Measurements from ENCODE around the gene DTNBP1.
"Not testable (repeated sequence)": the region's sequence is repeated elsewhere in the genome, so short reads cannot be mapped to it uniquely, and the experiment has no call there.

Gene DTNBP1

GRCh38 chr6:15666896-15667295 is 4.1 kb upstream of the DTNBP1 start:
- not testable (repeated sequence) for DNase-seq (ENCODE audit: low read depth)

- no peak for DNase-seq (ENCODE audit: low read depth)
Measured at GRCh38 chr6:15665237-15665636, 2.4 kb upstream of the DTNBP1 start.

- no peak for DNase-seq (ENCODE audit: low read depth)
Measured at GRCh38 chr6:15663130-15663871, 473 bp upstream of the DTNBP1 start.

- DNase-seq (ENCODE audit: low read depth) = no peak
Measured at GRCh38 chr6:15661853-15662325, 939 bp downstream of the DTNBP1 start.

GRCh38 chr6:15659181-15659580 is 3.6 kb downstream of the DTNBP1 start:
- DNase-seq (ENCODE audit: low read depth) = no peak

GRCh38 chr6:15658181-15658744 is 4.6 kb downstream of the DTNBP1 start:
- DNase-seq (ENCODE audit: low read depth) = no peak

GRCh38 chr6:15657290-15657689 is 5.5 kb downstream of the DTNBP1 start:
- DNase-seq (ENCODE audit: low read depth) = no peak

GRCh38 chr6:15656145-15656544 is 6.7 kb downstream of the DTNBP1 start:
- no peak for DNase-seq (ENCODE audit: low read depth)

- DNase-seq (ENCODE audit: low read depth) = no peak
Measured at GRCh38 chr6:15654250-15654649, 8.6 kb downstream of the DTNBP1 start.

- no peak for DNase-seq (ENCODE audit: low read depth)
Measured at GRCh38 chr6:15653581-15653980, 9.2 kb downstream of the DTNBP1 start.

- peak; percentile 45 for DNase-seq (ENCODE audit: low read depth)
Measured at GRCh38 chr6:15650004-15650559, 12.7 kb downstream of the DTNBP1 start.

GRCh38 chr6:15644904-15645303 is 17.9 kb downstream of the DTNBP1 start:
- no peak for DNase-seq (ENCODE audit: low read depth)

- no peak for DNase-seq (ENCODE audit: low read depth)
Measured at GRCh38 chr6:15643542-15643941, 19.3 kb downstream of the DTNBP1 start.

- no peak for DNase-seq (ENCODE audit: low read depth)
Measured at GRCh38 chr6:15642276-15642675, 20.6 kb downstream of the DTNBP1 start.

GRCh38 chr6:15638373-15638772 is 24.5 kb downstream of the DTNBP1 start:
- no peak for DNase-seq (ENCODE audit: low read depth)

GRCh38 chr6:15631432-15631831 is 31.4 kb downstream of the DTNBP1 start:
- no peak for DNase-seq (ENCODE audit: low read depth)

- peak; percentile 71 for DNase-seq (ENCODE audit: low read depth)
Measured at GRCh38 chr6:15630202-15630601, 32.6 kb downstream of the DTNBP1 start.

GRCh38 chr6:15629487-15629886 is 33.3 kb downstream of the DTNBP1 start:
- no peak for DNase-seq (ENCODE audit: low read depth)

- peak; percentile 95 for DNase-seq (ENCODE audit: low read depth)
Measured at GRCh38 chr6:15628499-15629131, 34.2 kb downstream of the DTNBP1 start.

- DNase-seq (ENCODE audit: low read depth) = no peak
Measured at GRCh38 chr6:15627821-15628220, 35.0 kb downstream of the DTNBP1 start.

- no peak for DNase-seq (ENCODE audit: low read depth)
Measured at GRCh38 chr6:15626878-15627674, 35.8 kb downstream of the DTNBP1 start.

- no peak for DNase-seq (ENCODE audit: low read depth)
Measured at GRCh38 chr6:15626160-15626559, 36.7 kb downstream of the DTNBP1 start.

Data from iris pigment epithelial cell (primary cell).